Mucosa of descending colon (tissue), 3 donors: ENCODE data around the gene STN1. TPM values are rescaled to one million over a fixed set of nuclear protein-coding genes. Genes with fewer than 3 reads are reported as not detected.

ENCODE experiments used
- ATAC-seq: fragments of 200-7000 bp; cut with Tn5 transposase; one replicate; pipeline ENCODE4 v1.9.1; 2020; ENCODE audit warnings: mild to moderate bottlenecking, moderate library complexity
- DNase-seq, 3 donors: peaks; one replicate each; pipeline ENCODE4 v3.0.0-alpha.2; 2020
- H3K36me3 ChIP-seq: fragments of 200-600 bp; one replicate; pipeline ENCODE4 v1.8.0; 2021; ENCODE audit warnings: low read depth, mild to moderate bottlenecking
- H3K4me1 ChIP-seq: fragments of 200-600 bp; one replicate; pipeline ENCODE4 v1.8.0; 2021; ENCODE audit warnings: low read depth, mild to moderate bottlenecking
- H3K4me3 ChIP-seq: fragments of 200-600 bp; one replicate; pipeline ENCODE4 v1.8.0; 2021; ENCODE audit warnings: mild to moderate bottlenecking
- H3K9me3 ChIP-seq: fragments of 200-600 bp; one replicate; pipeline ENCODE4 v1.8.0; 2021; ENCODE audit warnings: mild to moderate bottlenecking
- intact Hi-C, 2 donors: fragments of 100-400 bp; cut with DNase I in 1 of 2; cut with micrococcal nuclease in 1 of 2; formaldehyde crosslinking; loops; one replicate each; pipeline versions ENCODE4 v1.11.0 to v1.11.1; 2022; cut with DNase I, micrococcal nuclease
- total RNA-seq, 3 donors: library from RNA; stranded (reverse); fragmentation: NEBNext Ultra II Directional in 2 of 3; extraction: Animal tissue kit (Norgen Biotek cat#: 25700) in 2 of 3; gene quantifications; one replicate each; pipeline versions ENCODE4 v1.2.1 to v1.2.4, GENCODE V29; 2021 to 2023
- TF ChIP-seq, protein P1 (sequence below): fragments of 200-600 bp; IDR thresholded peaks from one replicate; pipeline ENCODE4 v1.8.0; 2022; ENCODE audit warnings: antibody characterized with exemption, mild to moderate bottlenecking
- donor health status: DM: no; HTN: no; CAD: no; lungs with moderate emphysema.
- donor health status: DM: no; HTN: no; CAD: no.
- donor health status: DM: no; HTN: yes; CAD: no.

STN1 gene
- total RNA-seq, 3 donors from 2014 or later, result 18.8 to 25.2 (median 20.7) TPM

DNA sequence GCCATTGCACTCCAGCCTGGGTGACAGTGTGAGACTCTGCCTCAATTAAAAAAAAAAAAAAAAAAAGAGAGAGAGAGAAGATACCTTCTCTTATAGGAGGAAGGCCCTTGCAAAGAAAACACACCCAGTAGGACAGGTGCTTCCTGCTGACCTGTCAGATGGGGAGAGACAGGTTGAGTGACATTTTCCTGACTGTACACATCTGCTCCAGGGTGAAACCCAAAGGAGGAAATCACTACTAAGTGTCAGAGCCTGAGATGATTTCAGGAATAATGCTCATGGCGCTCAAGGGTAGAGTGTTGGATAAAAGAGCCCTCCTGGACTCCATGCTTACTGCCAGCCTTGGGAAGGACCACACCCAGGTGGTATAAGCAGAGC lies 1.7 kb upstream of the STN1 start:
- H3K4me3 ChIP-seq, result no peak overlapping the region
- peaks cover 4% of the 10 kb centered on the region for H3K36me3 ChIP-seq
- H3K4me1 ChIP-seq, result peaks cover 30% of the 10 kb centered on the region
- H3K9me3 ChIP-seq, result peaks cover 4% of the 10 kb centered on the region
- DNase-seq, result no peak
- TF ChIP-seq, protein P1, sequence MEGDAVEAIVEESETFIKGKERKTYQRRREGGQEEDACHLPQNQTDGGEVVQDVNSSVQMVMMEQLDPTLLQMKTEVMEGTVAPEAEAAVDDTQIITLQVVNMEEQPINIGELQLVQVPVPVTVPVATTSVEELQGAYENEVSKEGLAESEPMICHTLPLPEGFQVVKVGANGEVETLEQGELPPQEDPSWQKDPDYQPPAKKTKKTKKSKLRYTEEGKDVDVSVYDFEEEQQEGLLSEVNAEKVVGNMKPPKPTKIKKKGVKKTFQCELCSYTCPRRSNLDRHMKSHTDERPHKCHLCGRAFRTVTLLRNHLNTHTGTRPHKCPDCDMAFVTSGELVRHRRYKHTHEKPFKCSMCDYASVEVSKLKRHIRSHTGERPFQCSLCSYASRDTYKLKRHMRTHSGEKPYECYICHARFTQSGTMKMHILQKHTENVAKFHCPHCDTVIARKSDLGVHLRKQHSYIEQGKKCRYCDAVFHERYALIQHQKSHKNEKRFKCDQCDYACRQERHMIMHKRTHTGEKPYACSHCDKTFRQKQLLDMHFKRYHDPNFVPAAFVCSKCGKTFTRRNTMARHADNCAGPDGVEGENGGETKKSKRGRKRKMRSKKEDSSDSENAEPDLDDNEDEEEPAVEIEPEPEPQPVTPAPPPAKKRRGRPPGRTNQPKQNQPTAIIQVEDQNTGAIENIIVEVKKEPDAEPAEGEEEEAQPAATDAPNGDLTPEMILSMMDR, result no peak
- intact Hi-C loops, result no loop called here
- ATAC-seq, result no peak

GRCh38 chr10:103917302-103918052 lies 507 bp downstream of the STN1 start:
- Histone ChIP-seq H3K9me3 (peaks cover 4% of the 10 kb centered on the region), H3K4me1 (peaks cover 26% of the 10 kb centered on the region), H3K36me3 (peaks cover 4% of the 10 kb centered on the region), H3K4me3 (peak overlapping the region; percentile 38)
- peak; percentile 67 to 82 (median 75) for DNase-seq
- intact Hi-C loops, result no loop called here
- TF ChIP-seq, protein P1, result no peak
- peak; percentile 57 for ATAC-seq

GRCh38 chr10:103916876-103917275 lies 1.1 kb downstream of the STN1 start:
- TF ChIP-seq, protein P1, result no peak
- H3K4me1 ChIP-seq, result peaks cover 29% of the 10 kb centered on the region
- intact Hi-C loops, result no loop called here
- peaks cover 4% of the 10 kb centered on the region for H3K36me3 ChIP-seq
- ATAC-seq, result no peak
- DNase-seq, result no peak
- H3K4me3 ChIP-seq, result no peak overlapping the region
- H3K9me3 ChIP-seq, result peaks cover 4% of the 10 kb centered on the region

GRCh38 chr10:103916254-103916653 lies 1.7 kb downstream of the STN1 start:
- ATAC-seq (no peak), DNase-seq (no peak)
- H3K36me3 ChIP-seq, result peaks cover 4% of the 10 kb centered on the region
- no peak overlapping the region for H3K4me3 ChIP-seq
- peaks cover 29% of the 10 kb centered on the region for H3K4me1 ChIP-seq
- TF ChIP-seq, protein P1, result no peak
- intact Hi-C loops, result no loop called here
- peaks cover 4% of the 10 kb centered on the region for H3K9me3 ChIP-seq

GRCh38 chr10:103915796-103916195 lies 2.2 kb downstream of the STN1 start:
- intact Hi-C loops, result no loop called here
- peaks cover 4% of the 10 kb centered on the region for H3K9me3 ChIP-seq
- ATAC-seq, result no peak
- DNase-seq, result peak in 1 of 3 donors; percentile 43
- TF ChIP-seq, protein P1, result no peak
- H3K36me3 ChIP-seq, result peaks cover 4% of the 10 kb centered on the region
- peaks cover 29% of the 10 kb centered on the region for H3K4me1 ChIP-seq
- H3K4me3 ChIP-seq, result no peak overlapping the region
